ENCODE results near the gene FANCG. TPM values are rescaled to one million over a fixed set of nuclear protein-coding genes. Genes with fewer than 3 reads are reported as not detected.

Gene FANCG
- total and polyA plus RNA-seq, 10 donors = 15.8 to 37.5 (median 24.2) TPM

DNA sequence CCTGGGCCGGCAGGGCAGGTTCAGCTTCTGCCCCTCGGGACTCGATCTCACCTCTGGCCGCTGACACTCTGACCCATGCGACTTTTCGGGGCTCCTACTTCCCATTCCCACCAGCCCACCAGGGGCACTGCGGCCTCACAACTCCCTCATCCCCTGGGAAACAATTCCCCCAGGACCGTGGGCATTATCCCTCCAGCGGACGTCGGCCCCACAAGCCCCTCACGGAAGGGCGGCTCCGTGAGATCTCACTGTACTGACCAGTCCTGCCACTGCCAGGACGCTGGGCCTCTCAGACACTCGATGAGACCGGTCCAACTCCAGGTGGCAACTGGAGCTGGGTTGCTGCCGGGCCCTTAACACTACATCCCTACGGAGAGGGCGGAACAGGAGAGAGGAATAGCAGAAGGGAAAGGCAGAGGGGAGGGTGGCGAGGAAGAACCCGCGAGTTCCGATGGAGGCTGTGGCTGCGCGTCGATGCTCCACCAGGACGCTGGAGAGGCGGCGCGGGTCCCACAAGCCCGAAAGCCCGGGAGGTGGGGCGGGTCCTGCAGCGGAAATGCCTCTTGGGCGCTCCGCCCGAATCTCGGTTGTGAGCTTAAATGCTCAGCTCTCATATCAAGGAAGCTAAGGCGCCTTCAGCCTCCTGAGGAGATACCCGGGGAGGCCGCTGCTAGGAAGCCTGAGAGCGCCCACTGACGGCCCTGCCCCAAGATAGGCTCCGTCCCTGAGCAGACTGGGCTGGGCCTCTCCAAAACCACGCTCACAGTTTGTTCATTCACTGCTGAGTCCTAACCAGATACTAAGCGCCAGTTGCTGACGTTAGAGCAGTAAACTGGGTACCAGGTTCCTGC is 43.7 kb downstream of the FANCG start:
- Histone ChIP-seq H3K27ac (peak overlapping the region in 5 of 8 donors; percentile 16 to 60 (median 40)), H3K27me3 (replicated peaks in 1 of 7) (no peaks in the 10 kb centered on the region), H3K36me3 (peaks cover 0 to 49% (median 0%) of the 10 kb centered on the region in 6 donors), H3K4me3 (peak overlapping the region in 4 of 8 donors; percentile 10 to 49 (median 22)), H3K9me3 (no peaks in the 10 kb centered on the region), H3K4me1 (peaks cover 0 to 12% (median 7%) of the 10 kb centered on the region in 6 donors)
- intact Hi-C loops (cut with DNase I; ENCODE audit: low total_unique reads) = no loop called here
- DNase-seq = peak; percentile 85
- TF ChIP-seq POLR2A (IDR thresholded peaks at IDR 0.05) = no peak
- TF ChIP-seq, protein P1, sequence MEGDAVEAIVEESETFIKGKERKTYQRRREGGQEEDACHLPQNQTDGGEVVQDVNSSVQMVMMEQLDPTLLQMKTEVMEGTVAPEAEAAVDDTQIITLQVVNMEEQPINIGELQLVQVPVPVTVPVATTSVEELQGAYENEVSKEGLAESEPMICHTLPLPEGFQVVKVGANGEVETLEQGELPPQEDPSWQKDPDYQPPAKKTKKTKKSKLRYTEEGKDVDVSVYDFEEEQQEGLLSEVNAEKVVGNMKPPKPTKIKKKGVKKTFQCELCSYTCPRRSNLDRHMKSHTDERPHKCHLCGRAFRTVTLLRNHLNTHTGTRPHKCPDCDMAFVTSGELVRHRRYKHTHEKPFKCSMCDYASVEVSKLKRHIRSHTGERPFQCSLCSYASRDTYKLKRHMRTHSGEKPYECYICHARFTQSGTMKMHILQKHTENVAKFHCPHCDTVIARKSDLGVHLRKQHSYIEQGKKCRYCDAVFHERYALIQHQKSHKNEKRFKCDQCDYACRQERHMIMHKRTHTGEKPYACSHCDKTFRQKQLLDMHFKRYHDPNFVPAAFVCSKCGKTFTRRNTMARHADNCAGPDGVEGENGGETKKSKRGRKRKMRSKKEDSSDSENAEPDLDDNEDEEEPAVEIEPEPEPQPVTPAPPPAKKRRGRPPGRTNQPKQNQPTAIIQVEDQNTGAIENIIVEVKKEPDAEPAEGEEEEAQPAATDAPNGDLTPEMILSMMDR (IDR thresholded peaks at IDR 0.05 in 8 of 11, conservative IDR thresholded peaks at IDR 0.05 in 3 of 11) = no peak
- TF ChIP-seq POLR2AphosphoS5 (IDR thresholded peaks at IDR 0.05) = peak; percentile 6 to 69 (median 59)
- WGBS, 5 donors = 38 to 59% (median 44%) methylated on average over 42 to 48 of the region's 48 CpGs

GRCh38 chr9:35033101-35033500 is 46.6 kb downstream of the FANCG start:
- Histone ChIP-seq H3K4me1 (peaks cover 0 to 12% (median 7%) of the 10 kb centered on the region in 6 donors), H3K9me3 (no peaks in the 10 kb centered on the region), H3K27me3 (replicated peaks in 1 of 7) (no peaks in the 10 kb centered on the region), H3K4me3 (no peak overlapping the region), H3K27ac (no peak overlapping the region), H3K36me3 (peaks cover 0 to 43% (median 0%) of the 10 kb centered on the region in 6 donors)
- DNase-seq = no peak
- WGBS, 5 donors = 92 to 96% (median 95%) methylated on average over 2 of the region's 2 CpGs
- TF ChIP-seq, protein P1 (IDR thresholded peaks at IDR 0.05 in 8 of 11, conservative IDR thresholded peaks at IDR 0.05 in 3 of 11) = no peak
- TF ChIP-seq POLR2A (IDR thresholded peaks at IDR 0.05) = no peak
- TF ChIP-seq POLR2AphosphoS5 (IDR thresholded peaks at IDR 0.05) = no peak
- intact Hi-C loops (cut with DNase I; ENCODE audit: low total_unique reads) = no loop called here

DNA sequence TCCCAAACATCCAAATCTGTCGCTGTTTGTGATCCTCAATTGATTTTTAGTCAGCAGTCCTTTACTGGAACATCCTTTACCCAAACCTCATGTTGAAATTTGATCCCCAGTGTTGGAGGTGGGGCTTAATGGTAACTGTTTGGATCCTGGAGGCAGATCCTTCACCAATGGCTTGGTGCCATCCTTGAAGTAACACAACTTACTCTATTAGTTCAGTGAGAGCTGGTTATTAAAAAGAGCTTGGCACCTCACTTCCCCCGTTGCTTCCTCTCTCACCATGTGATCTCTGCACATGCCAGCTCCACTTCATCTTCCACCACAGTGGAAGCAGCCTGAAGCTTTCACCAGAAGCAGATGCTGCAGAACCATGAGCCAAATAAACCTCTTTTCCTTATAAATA is 49.9 kb downstream of the FANCG start:
- Histone ChIP-seq H3K27me3 (replicated peaks in 1 of 7) (no peaks in the 10 kb centered on the region), H3K27ac (no peak overlapping the region), H3K36me3 (peaks cover 0 to 25% (median 0%) of the 10 kb centered on the region in 6 donors), H3K9me3 (no peaks in the 10 kb centered on the region), H3K4me3 (no peak overlapping the region), H3K4me1 (no peaks in the 10 kb centered on the region)
- TF ChIP-seq, protein P1 (IDR thresholded peaks at IDR 0.05 in 8 of 11, conservative IDR thresholded peaks at IDR 0.05 in 3 of 11) = no peak
- TF ChIP-seq POLR2AphosphoS5 (IDR thresholded peaks at IDR 0.05) (no peak), POLR2A (IDR thresholded peaks at IDR 0.05) (no peak)
- WGBS, 5 donors = 62 to 77% (median 69%) methylated on average over 2 of the region's 2 CpGs
- intact Hi-C loops (cut with DNase I; ENCODE audit: low total_unique reads) = no loop called here
- DNase-seq = no peak

GRCh38 chr9:35029241-35029640 is 50.5 kb downstream of the FANCG start:
- H3K36me3 ChIP-seq = peaks cover 0 to 26% (median 0%) of the 10 kb centered on the region in 6 donors
- intact Hi-C loops (cut with DNase I; ENCODE audit: low total_unique reads) = no loop called here
- DNase-seq = no peak
- no peaks in the 10 kb centered on the region for H3K27me3 ChIP-seq (replicated peaks in 1 of 7)
- TF ChIP-seq, protein P1 (IDR thresholded peaks at IDR 0.05 in 8 of 11, conservative IDR thresholded peaks at IDR 0.05 in 3 of 11) = no peak
- no peak for TF ChIP-seq POLR2A (IDR thresholded peaks at IDR 0.05)
- no peak for TF ChIP-seq POLR2AphosphoS5 (IDR thresholded peaks at IDR 0.05)
- H3K9me3 ChIP-seq = no peaks in the 10 kb centered on the region
- no peak overlapping the region for H3K4me3 ChIP-seq
- 70 to 100% (median 90%) methylated on average over 3 to 4 of the region's 4 CpGs for WGBS, 5 donors
- no peak overlapping the region for H3K27ac ChIP-seq
- no peaks in the 10 kb centered on the region for H3K4me1 ChIP-seq
